Breast epithelium (tissue), 3 donors: ENCODE measurements around the gene TNFRSF1A.

Source experiments
- CTCF ChIP-seq, 3 donors: fragments of 450-650 bp; IDR thresholded peaks; one replicate each; pipeline ENCODE4 v1.5.1; 2016 to 2017; ENCODE audit warnings: antibody characterized with exemption in 3 of 3, mild to moderate bottlenecking in 3 of 3, moderate library complexity in 3 of 3
- POLR2AphosphoS5 ChIP-seq, 3 donors: sonication (generic); formaldehyde crosslinking; IDR thresholded peaks; one replicate each; pipeline ENCODE4 v1.6.1; 2017; ENCODE audit warnings: antibody characterized with exemption in 3 of 3

- no peak for TF ChIP-seq CTCF (IDR thresholded peaks at IDR 0.05)
- no peak for TF ChIP-seq POLR2AphosphoS5 (IDR thresholded peaks at IDR 0.05)
Observed at GRCh38 chr12:6390084-6390799, 48.4 kb upstream of the TNFRSF1A start.
